Measurements from ENCODE around the gene RMDN2.
"Not testable (repeated sequence)": the region's sequence is repeated elsewhere in the genome, so short reads cannot be mapped to it uniquely, and the experiment has no call there.

Gene RMDN2

DNA sequence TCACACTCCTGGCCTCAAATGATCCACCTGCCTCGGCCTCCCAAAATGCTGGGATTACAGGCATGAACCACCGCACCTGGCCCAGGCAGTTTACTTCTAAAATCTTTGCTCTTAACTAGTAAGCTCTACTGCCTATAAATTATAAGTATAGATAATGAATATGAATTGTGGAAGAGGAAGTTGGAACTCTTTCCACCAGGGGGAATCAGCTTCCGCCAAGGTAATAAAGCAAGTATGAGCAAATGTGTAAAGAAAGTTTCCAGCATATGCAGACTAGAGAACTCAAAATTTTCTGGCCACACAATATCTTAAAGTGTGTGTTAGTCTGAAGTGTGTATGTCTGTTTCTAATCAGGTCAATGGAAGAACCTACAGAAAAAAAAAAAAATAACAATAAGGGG is 68.1 kb downstream of the RMDN2 start:
- no peak for DNase-seq (ENCODE audit: low read depth)

DNA sequence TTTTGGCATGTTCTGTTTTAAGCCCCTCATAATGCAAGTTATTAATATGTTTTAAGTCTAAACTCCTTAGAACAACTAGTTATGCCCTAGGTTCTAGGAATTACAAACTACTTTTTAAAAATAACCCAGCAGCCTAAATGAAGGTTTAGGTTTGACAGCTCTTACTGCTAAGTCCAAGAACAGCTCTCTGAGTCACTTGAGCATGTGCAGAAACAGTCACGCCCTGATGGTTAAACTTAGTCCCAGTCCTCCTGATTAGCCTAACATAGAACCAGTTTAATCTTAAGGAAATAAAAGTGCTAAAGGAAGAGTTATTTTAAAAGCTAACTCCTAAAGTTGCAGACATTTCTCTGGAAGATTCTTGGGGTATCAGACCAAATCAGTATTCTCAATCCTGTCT is 72.5 kb downstream of the RMDN2 start:
- DNase-seq (ENCODE audit: low read depth), result no peak

DNA sequence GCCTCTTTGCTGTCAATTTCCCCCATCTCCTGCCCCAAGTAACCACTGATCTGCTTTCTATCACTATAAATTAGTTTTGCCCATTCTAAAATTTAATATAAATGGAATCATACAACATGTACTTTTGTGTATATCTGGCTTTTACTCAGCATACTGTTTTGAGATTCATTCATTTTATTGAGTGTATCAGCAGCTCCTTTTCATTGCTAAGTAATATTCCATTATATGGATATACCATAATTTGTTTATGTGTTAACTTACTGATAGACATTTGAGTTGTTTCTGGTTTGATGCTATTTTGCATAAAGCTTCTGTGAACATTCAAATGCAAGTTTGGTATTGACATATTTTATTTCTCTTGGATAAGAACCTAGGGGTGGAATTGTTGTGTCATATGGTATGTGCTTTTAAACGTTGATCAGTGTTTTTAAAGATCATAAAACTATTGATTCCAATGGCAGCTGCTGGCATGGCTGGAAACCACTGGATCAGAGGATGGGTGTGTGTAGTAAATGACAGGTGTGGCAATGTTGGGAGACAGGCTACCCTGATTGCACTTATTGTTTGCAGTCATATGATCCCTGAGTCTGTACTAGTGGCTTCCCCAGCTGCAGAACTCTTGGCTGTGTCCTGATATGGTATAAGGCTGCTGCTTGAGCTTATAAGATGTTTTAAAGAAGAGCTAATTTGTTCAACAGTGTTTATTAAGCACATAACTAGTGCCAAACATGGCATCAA is 75.6 kb downstream of the RMDN2 start:
- no peak for DNase-seq (ENCODE audit: low read depth)

DNA sequence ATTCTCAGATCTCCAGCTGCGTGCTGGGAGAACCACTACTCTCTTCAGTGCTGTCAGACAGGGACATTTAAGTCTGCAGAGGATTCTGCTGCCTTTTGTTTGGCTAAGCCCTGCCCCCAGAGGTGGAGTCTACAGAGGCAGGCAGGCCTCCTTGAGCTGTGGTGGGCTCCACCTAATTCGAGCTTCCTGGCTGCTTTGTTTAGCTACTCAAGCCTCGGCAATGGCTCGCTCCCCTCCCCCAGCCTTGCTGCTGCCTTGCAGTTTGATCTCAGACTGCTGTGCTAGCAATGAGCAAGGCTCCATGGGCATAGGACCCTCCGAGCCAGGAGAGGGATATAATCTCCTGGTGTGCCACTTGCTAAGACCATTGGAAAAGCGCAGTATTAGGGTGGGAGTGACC is 85.1 kb downstream of the RMDN2 start:
- not testable (repeated sequence) for DNase-seq (ENCODE audit: low read depth)

DNA sequence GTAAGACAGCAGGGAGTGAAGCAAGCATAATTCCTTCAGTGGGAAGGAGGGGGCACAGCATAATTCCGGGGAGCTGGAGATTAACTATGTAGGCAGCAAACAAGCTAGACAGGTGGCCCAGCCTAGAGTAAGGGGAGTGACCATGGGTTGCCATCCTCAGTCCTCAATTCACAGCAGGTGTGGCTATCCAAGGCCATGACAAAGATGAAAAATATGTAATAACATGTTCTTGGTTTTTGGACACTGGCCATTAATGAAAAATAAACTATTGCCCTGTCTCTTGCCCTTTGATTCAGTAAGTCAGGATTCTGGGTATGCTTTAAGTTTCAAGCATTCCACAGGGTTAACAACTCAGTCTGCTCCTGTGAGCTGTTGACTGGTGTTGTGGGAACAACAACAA is 85.9 kb downstream of the RMDN2 start:
- no peak for DNase-seq (ENCODE audit: low read depth)

DNA sequence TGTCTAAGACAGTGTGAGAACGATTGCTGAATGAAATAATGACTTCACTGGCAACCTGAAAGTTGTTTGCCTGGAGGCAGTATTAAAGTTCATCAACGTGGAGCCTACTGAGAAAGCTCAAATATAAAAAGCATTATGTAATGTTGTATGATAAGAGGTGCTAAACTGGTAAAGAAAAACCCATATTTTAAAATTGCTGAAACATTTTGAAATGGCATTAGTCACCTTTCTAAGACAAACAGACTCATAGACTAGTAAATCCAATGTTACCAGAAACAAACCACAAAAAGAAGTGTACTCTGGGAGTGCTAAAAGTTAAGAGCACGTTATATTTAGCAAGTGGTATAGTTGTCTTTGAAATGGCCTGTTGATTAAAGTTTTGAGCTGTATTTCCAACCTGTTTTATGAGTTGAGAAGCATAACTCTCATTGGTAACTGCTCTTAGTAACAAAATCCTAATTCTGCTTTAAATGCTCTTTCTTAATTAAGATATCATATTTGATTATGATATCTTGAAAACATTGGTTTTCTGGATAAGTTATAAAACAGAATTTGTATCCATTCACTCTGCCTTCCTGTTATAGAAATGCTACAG is 88.2 kb downstream of the RMDN2 start:
- DNase-seq (ENCODE audit: low read depth), result no peak

DNA sequence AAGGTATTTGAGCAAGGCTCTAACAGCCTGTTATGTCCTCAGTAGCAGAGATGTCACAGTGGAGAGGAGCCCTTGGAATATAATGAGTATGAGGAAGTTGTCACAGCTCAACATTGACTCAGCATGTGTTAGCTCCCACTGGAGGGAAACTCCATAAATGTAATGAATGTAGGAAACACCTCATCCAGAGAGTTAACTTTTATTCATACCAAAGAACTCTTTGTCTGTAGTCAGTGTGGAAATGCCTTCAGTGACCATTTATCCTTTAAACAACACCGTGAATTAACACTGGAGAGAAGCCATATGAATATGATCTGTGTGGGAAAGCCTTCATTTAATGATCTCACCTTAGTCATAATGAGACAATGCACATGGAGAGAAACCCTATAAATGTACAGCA is 91.1 kb downstream of the RMDN2 start:
- DNase-seq (ENCODE audit: low read depth), result no peak

DNA sequence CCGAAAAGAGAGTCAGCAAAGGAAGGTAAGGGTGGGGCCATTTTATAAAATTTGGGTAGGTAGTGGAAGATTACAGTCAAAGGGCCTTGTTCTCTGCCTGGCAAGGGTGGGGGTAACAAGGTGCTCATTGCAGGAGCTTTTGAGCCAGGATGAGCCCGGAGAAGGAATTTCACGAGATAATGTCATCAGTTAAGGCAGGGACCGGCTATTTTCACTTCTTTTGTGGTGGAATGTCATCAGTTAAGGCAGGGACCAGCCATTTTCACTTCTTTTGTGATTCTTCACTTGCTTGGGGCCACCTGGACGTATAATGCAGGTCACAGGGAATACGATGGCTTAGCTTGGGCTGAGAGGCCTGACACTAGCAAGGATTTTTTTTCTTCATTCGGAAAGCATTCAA is 92.7 kb downstream of the RMDN2 start:
- DNase-seq (ENCODE audit: low read depth), result no peak

DNA sequence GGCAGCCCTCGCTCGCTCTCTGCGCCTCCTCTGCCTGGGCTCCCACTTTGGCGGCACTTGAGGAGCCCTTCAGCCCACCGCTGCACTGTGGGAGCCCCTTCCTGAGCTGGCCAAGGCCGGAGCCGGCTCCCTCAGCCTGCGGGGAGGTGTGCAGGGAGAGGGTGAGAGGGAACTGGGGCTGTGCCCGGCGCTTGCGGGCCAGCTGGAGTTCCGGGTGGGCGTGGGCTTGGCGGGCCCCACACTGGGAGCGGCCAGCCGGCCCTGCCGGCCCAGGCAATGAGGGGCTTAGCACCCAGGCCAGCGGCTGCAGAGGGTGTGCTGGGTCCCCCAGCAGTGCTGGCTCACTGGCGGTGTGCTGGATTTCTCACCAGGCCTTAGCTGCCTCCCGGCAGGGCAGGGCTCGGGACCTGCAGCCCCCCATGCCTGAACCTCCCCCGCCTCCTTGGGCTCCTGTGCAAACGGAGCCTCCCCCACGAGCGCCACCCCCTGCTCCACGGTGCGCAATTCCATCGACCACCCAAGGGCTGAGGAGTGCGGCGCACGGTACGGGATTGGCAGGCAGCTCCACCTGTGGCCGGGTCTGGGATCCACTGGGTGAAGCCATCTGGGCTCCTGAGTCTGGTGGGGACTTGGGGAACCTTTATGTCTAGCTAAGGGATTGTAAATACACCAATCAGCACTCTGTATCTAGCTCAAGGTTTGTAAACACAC is 95.4 kb downstream of the RMDN2 start:
- DNase-seq (ENCODE audit: low read depth), result not testable (repeated sequence)

DNA sequence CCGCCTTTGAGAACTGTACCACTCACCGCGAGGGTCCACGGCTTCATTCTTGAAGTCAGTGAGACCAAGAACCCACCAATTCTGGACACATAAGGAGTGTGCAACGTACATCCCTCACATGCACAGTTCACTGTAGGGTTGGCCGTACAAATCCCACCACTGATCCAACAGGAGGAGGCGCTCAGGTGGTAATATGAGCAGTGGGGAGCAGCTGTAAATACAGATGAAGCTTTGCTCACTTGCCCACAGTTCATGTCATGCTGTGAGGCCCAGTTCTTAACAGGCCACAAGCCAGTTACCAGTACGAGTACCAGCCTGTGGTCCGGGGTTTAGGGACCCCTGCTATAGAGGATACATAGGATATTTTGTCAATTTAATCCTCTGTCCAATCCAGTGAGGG is 96.5 kb downstream of the RMDN2 start:
- DNase-seq (ENCODE audit: low read depth), result no peak

DNA sequence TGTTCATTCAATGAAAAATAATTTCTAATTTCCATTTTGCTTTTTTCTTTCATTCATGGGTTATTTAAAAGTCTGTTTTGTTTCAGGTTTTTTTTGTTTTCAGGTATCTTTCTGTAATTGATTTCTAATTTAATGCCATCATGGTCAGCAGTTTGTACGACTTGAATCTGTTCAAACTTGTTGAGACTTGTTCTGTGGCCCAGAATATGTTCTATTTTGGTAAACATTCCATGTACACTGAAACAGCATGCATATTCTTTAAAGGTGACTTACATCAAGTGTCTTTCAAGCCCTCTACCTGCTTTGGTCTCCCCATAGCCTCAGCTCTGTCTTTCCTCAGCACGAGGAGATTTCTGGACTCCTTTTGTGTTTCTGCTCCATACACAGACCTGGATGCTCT is 101.8 kb downstream of the RMDN2 start:
- no peak for DNase-seq (ENCODE audit: low read depth)

DNA sequence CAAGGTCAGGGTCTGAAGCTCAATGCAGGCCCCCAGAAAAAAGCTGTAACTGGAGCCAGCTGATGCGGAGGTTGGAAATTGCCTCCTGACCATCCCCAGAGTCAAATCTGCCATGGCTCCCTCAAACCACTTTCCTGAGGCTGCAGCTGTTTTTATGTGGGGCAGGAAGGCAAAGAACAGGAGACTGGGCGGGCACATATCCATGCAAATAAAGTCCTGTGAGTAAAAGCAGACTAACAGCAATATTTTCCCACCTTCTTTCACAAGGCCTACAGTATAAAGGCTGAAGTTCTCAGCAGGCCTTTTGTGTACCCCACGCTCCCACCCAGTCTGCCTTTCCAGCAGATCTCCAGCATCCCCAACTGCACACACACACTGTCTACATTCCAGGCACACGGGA is 103.7 kb downstream of the RMDN2 start:
- no peak for DNase-seq (ENCODE audit: low read depth)

DNA sequence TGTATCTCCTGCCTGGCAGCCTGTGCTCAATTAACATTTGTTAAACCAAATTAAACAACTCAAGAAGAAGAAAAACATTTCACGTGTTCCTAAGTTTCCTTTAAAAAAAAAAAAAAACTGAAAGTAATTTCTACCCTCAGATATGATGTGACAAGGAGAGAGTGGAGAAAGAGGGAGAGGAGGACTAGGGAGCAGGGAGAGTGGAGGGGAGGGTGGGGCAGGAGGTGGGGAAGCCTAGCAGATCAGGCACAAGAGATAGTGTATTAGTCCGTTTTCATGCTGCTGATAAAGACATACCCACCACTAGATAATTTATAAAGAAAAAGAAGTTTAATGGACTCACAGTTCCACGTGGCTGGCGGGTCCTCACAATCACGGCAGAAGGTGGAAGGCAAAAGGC is 104.4 kb downstream of the RMDN2 start:
- no peak for DNase-seq (ENCODE audit: low read depth)

DNA sequence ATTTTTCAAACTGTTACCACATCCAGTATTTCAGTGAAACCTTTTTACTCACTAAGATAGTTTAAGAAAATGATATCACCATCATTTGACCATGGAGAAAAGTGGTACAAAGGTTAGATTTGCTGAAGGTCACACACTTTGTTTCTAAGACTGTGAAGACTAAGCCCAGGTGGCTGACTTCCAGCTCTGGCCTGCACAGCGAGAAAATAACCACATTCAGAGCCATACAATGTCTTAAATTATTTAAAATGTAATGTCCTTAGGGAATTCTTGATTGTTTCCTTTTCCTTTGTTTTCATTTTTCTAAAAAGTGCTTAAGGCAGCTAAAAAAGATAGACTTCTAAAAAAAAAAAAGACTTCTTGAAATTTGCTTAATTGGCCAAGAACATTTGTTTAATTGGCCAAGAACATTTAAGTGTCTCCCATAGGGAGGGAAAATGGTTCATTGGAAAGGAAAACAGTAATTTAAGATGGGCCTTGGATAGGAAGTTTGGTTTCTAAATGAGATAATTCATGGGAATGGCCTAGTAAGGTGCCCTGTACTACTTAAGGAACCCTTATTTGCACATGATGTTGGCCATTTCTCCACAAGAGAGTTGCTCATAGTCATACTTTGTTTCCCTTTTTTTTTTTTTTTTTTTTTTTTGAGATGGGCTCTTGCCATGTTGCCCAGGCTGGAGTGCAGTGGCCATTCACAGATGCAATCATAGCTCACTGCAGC is 105.7 kb downstream of the RMDN2 start:
- no peak for DNase-seq (ENCODE audit: low read depth)

DNA sequence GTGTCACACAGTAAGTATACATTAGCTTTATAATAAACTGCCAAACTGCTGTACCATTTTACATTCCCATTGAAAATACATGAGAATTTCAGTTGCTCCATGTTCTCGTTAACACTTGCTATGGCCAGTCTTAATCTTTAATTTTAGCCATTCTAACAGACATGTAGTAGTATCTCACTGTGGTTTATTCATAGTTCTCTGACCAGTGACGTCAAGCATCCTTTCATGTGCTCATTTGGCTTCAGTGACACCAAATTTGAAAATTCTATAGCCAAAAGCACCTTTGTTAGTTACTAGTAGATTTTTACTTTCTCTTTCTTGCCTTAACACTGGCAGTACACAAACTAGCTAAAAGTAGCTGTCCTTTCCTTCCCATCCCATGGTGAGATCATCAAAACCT is 107.9 kb downstream of the RMDN2 start:
- no peak for DNase-seq (ENCODE audit: low read depth)

DNA sequence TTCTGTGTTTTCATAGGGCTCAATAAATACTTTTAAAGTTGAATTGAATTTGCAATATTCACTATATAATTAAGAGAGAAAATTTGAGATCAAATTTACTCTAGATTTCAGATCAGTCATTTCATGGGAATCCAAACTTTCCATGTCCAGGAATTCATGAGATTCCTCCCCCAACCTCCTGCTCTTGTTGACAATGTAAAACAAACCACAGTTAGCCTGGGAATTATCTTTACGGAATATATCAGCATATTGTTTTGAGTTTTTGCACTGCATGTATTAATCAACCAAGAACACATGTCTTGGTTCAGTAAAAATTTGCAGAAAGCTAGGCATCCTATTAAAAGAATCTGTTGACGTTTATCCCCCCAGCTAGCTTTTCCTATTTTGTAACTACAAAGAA is 108.6 kb downstream of the RMDN2 start:
- no peak for DNase-seq (ENCODE audit: low read depth)

DNA sequence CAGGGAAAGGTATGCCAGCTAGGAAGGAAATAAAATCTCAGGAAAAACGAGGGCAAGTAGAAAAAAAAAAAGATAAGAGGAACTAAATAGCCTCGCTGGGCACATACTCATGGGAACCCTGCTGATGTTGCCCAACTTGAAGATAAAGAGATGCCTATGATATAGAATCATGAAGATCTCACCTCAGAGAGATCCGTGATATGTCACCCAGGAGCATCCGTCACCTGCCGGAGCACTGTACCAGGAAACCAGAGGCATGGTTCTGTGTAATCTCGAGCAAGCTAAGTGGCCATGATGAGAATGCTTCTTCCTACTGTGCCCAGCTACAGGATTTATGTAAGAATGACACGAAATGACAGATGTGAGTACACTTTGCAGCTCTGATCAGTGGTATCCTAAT is 110.9 kb downstream of the RMDN2 start:
- no peak for DNase-seq (ENCODE audit: low read depth)

DNA sequence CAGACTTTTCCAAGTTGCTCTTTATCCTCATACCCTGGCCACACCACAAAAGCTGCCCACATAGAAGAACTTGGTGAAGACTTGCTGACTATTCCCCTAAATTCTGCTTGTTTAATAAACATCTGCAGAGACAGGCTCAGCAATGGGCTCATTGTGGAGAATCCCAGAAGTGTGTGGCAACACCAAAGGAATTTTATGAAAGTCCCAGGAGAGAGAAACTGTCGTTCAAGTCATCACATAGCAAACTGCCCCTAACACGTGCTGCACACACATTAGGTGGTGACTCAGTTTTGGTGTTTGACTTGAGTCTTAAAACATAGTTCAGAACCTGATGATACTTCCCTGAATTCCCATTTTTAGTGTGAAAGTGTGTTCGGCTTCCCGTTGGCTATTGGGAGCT is 112.2 kb downstream of the RMDN2 start:
- no peak for DNase-seq (ENCODE audit: low read depth)

DNA sequence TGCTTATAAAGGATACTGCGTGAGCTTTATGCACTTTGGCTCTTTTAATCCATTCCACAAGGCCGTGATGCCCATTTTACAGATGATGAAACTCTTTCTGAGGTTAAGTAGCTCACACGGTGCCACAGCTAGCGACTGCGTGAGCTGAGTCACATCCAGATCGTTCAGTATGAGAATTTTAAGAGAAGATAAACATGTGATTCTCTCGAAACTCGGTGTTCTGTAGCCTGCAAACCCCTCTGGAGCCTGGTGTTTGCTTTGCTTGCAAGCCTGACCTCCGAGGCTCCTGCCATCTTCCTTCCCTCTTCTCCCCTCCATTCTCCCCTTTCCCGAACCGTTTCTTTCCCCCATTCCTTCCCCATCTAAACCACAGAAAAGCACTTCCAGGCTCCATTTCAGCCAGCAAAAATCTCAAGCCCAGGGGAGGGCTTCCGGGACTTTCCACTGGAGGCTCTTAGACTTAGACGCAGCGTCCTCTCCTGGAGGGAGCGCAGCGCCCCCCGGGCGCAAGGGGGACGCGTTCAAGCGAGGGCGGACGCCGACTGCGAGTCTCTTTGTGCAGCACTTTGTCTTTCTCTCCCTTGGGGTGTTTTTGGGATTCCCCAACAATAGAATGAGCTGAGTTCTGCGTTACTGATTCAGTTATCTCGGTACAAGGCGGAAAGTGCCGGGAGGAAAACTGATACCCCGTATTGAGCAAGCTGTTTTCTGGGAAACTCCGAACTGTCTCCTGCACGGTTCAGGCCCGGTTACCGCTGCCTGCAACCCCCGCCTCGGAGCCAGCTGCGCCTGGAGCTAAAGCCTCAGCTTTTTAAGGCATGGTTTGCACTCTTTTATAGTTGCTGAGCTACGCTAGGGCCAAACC is 112.9 kb downstream of the RMDN2 start:
- DNase-seq (ENCODE audit: low read depth), result no peak

DNA sequence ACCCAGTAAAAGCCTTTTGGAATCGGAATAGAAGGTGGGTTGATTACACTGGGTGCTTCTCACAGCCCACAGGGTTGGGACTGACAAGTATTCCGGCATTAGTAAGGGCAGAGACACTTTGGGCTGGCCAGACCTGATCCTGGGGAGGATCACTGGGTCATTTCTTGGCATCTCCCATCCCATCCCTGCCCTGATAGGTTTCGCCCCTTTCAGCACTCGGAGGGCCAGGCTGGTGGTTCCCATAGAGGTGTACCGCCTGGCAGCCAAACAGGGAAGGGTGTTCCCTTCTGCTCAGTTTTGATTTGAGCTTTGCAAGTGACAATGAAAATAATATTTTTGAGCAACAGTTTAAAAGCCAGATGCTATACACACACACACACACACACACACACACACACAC is 113.6 kb downstream of the RMDN2 start:
- no peak for DNase-seq (ENCODE audit: low read depth)

DNA sequence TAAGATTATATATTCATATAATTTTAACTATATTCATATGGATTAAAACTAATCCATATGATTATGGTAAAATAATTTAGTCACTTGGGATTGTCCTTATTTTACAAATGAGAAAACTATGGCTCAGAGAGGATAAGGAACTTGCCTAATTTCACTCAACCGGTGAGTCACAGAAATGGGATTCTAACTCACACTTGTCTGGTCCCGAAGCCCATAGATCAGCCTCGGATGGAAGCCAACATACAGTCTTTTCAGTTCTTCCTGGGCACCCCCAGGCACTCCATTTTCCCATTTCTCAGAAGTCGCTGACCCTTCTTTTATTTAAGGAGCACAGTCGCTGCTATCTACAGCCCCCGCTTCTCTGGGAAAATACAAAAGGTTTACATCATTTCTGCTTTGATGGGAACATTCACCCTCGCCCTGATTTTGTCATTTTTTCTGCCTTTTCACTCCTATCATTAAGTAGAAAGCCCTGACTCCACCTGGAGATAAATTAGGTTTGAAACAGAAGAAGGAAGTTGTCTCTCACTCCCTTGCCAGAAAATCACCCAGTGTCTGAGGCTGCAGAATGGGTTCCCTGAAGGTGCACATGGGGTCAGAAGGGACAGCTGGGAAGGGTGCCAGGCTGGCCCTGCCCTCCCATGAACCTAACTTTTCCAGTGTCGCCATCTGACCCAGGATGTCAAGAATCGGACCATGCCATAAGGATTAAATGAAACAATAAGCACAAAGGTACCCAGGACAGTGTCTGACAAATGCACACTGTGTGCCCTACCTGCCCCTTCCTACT is 114.2 kb downstream of the RMDN2 start:
- DNase-seq (ENCODE audit: low read depth), result no peak

Measured in stimulated activated CD8-positive, alpha-beta memory T cell treated with anti-CD3 and anti-CD28 coated beads, Interleukin-7, amount 100 ng/mL, for 24 hours (primary cell).